Epithelial cell of esophagus (primary cell): Measurements from ENCODE around the gene RPLP2.
A peak's percentile ranks its signal among the peaks of the same experiment; 100 is the strongest.

Source experiments
- DNase-seq: peaks from one replicate; pipeline ENCODE4 v3.0.0; 2010; ENCODE audit warnings: low read depth
- H3K4me3 ChIP-seq: 2 replicates; pipeline ENCODE4 v1.5.1; 2011; ENCODE audit warnings: mild to moderate bottlenecking, low read length, control low read depth
- TF ChIP-seq, protein P1 (sequence below): IDR thresholded peaks from 2 replicates; pipeline ENCODE4 v1.5.1; 2011; ENCODE audit warnings: low read depth, mild to moderate bottlenecking, low read length, control low read depth, inconsistent platforms; ENCODE audit not compliant: insufficient read depth; ENCODE audit errors: missing control alignments

RPLP2 gene

DNA sequence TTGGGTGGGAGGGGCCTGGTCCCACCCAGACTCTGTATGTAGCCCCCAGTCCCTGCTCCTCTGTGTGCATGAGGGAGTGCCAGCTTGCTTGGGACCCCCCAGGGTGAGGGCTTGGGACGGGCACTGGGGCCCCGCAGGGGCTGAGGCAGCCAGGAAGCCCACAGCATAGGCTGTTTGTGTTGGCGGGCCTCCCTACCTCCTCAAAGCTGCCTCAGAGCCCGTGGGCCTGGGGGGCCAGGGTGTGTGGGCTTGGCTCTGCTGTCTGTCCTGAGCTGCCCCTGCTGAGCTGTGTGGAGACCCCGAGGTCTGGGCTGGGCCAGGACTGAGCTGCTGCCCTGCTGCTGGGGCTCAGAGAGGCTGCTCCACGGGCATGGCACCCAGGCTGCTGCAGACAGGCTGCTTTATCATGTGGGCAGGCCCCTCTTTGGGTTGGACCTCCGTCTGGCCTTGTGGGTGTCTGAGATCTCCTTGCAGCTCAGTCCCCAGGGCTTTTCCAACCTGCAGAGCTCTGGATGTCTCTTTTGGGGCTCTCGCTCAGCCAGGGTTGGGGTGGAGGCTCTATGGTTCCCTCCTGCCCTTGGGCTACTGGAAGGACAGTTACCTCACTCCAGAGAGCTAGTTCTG lies 36.2 kb downstream of the RPLP2 start:
- TF ChIP-seq, protein P1, sequence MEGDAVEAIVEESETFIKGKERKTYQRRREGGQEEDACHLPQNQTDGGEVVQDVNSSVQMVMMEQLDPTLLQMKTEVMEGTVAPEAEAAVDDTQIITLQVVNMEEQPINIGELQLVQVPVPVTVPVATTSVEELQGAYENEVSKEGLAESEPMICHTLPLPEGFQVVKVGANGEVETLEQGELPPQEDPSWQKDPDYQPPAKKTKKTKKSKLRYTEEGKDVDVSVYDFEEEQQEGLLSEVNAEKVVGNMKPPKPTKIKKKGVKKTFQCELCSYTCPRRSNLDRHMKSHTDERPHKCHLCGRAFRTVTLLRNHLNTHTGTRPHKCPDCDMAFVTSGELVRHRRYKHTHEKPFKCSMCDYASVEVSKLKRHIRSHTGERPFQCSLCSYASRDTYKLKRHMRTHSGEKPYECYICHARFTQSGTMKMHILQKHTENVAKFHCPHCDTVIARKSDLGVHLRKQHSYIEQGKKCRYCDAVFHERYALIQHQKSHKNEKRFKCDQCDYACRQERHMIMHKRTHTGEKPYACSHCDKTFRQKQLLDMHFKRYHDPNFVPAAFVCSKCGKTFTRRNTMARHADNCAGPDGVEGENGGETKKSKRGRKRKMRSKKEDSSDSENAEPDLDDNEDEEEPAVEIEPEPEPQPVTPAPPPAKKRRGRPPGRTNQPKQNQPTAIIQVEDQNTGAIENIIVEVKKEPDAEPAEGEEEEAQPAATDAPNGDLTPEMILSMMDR = no peak
- no peak overlapping the region for H3K4me3 ChIP-seq
- DNase-seq = peak; percentile 16

- no peak overlapping the region for H3K4me3 ChIP-seq
- TF ChIP-seq, protein P1 = no peak
- peak; percentile 87 for DNase-seq
These were observed 36.8 kb downstream of the RPLP2 start for GRCh38 chr11:846496-847098.

DNA sequence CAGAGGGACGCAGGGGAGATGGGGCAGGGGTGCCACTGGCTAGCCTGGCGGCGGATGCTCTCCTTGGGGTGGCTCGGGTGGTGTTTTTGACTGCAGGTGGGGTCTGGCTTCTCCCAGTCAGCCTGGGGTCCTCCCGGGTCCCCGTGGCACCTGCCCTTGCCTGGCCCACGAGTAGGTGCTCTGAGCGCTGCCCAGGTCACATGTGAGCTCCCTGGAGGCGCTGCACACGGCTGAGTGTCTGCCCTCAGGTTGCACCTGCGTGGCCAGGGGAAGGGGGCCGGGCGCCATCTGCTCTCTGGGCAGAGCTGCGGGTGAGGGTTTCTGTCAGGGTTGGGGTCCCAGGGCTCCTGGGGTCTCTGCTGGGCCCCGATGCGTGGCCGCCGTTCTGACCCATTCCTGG lies 38.1 kb downstream of the RPLP2 start:
- DNase-seq = no peak
- no peak overlapping the region for H3K4me3 ChIP-seq
- TF ChIP-seq, protein P1 = no peak

DNA sequence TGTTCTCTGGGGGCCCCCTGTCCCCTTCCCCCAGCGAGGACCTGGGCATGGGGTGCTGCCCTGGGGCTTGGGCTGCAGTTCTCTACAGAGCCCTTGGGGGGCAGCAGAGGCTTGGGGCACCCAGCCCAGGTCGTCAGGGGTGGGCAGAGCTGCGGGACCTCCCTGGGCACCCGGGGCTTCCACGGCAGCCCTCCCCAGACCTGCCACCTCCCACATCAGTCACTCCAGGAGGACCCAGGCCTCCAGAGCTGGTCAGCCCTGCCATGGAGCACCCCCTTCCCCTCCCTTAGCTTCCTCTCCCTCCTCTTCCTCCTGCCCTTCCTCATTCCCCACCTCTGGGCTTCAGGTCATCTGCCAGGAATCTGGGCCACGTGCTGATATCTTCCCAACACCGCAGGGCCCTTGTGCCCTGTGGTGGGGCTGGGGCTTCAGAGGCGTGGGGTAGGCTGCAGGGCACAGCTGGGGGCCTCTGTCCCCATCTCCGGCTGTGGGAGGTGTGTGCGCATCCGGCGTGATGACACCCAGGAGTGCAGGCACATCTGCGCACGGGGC lies 38.7 kb downstream of the RPLP2 start:
- TF ChIP-seq, protein P1 = peak; percentile 84
- no peak overlapping the region for H3K4me3 ChIP-seq
- DNase-seq = peak; percentile 31

- no peak for DNase-seq
- H3K4me3 ChIP-seq = peak overlapping the region; percentile 23
- TF ChIP-seq, protein P1 = no peak
These were observed 39.5 kb downstream of the RPLP2 start for GRCh38 chr11:849104-849824.

- peak overlapping the region; percentile 4 for H3K4me3 ChIP-seq
- no peak for DNase-seq
- TF ChIP-seq, protein P1 = no peak
These were observed 40.4 kb downstream of the RPLP2 start for GRCh38 chr11:849951-850774.
